OCI-LY3 (cell line): ENCODE results near the gene TTC7B.

Experiments
- EZH2phosphoT487 ChIP-seq: fragments of 200-600 bp; shearing (Covaris generic); IDR thresholded peaks from 2 replicates; pipeline ENCODE4 v1.6.1; 2018; ENCODE audit warnings: antibody characterized with exemption, mixed run types, low read depth
- TF ChIP-seq, protein P1 (sequence below): fragments of 200-600, 300-600 bp; sonication (generic); IDR thresholded peaks from 2 replicates; pipeline ENCODE4 v1.5.1; 2014; ENCODE audit warnings: antibody characterized with exemption, low read length, low read depth

GRCh38 chr14:90785876-90786450, 30.3 kb downstream of the TTC7B start:
- TF ChIP-seq, protein P1, sequence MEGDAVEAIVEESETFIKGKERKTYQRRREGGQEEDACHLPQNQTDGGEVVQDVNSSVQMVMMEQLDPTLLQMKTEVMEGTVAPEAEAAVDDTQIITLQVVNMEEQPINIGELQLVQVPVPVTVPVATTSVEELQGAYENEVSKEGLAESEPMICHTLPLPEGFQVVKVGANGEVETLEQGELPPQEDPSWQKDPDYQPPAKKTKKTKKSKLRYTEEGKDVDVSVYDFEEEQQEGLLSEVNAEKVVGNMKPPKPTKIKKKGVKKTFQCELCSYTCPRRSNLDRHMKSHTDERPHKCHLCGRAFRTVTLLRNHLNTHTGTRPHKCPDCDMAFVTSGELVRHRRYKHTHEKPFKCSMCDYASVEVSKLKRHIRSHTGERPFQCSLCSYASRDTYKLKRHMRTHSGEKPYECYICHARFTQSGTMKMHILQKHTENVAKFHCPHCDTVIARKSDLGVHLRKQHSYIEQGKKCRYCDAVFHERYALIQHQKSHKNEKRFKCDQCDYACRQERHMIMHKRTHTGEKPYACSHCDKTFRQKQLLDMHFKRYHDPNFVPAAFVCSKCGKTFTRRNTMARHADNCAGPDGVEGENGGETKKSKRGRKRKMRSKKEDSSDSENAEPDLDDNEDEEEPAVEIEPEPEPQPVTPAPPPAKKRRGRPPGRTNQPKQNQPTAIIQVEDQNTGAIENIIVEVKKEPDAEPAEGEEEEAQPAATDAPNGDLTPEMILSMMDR = no peak
- no peak for TF ChIP-seq EZH2phosphoT487
